Middle frontal gyrus (tissue), 1 donor: Measurements from ENCODE around the gene MMP17.
"Not testable (repeated sequence)": the region's sequence is repeated elsewhere in the genome, so short reads cannot be mapped to it uniquely, and the experiment has no call there.

Experiments used
- DNase-seq: peaks from one replicate; pipeline ENCODE4 v3.0.0-alpha.2; 2015; ENCODE audit warnings: low spot score; ENCODE audit errors: extremely low spot score

Gene MMP17

DNA sequence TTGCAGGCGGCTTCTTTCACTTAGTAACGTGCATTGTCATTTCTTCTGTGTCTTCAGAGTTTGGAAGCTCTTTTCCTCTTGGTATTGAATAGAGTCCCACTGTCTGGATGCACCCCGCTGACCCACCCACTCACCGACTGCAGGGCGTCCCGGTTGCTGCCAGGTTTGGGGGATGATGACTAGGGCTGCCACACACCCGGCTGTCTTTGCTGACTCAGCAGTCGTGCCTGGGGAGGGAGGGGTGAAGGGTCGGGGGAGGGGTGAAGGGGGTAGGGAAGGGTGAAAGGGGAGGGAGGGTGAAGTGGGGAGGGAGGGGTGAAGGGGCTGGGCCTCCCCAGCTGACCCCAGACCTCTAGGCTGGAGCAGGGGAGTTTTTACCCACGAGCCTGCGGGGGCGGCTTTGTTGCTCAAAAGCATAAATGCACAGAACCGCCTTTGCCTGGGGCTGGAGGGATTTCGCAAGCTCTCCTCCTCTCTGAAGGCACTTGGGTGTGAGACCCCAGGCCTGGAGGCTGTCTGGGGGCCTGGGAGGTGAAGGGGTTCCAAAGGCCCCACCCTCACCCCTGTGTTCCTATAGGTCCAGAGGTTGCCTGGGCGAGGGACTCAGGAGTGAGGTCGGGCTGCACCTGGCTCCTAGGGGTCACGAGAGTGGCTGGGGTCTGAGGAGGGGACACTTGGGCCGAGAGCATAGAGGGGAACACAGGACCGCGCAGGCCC, 35.0 kb downstream of the MMP17 start:
- DNase-seq = no peak

GRCh38 chr12:131863711-131864396, 35.7 kb downstream of the MMP17 start:
- no peak for DNase-seq

DNA sequence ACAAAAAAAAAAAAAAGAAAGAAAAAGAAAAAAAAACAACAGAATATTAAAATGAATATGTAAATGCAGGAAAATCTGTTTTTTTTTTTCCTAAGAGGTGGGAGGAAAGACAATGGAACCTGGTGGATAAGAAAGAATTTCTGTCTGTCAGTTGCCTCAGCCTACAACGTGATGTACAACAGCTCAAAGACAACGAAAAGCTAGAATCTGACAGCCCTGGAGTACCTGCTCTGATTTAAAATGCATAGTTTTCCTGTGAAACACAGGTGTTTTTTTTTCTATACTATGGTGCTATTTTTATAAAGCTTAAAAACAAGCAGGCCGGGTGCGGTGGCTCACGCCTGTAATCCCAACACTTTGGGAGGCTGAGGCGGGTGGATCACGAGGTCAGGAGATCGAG, 36.3 kb downstream of the MMP17 start:
- no peak for DNase-seq

DNA sequence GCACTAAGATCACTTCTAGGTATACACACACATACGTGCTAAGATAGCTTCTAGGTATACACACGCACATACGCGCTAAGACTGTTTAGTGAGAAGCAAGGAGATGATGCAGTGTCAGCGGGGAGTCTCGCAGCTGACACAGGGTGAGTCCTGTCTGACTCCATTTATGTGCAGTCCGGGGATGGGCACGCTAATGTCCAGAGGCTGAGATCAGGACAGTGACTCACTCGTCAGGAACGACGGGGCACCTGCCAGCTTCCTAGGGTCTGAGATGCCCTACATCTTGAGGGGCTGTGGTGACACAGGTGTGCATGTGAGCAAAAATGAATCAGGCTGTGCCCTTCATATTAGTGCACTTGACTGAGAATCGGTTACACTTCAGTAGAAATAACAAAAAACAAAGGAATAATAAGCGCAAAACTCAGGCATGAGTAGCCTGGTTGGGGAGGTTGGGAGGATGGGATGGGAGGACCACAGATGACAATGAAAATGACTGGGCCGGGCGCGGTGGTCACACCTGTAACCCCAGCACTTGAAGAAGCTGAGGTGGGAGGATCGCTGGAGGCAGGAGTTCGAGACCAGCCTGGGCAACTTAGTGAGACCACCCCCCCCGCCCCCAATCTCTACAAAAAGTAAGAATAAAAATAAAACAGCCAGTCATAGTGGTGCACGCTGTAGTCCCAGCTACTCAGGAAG, 37.1 kb downstream of the MMP17 start:
- no peak for DNase-seq

DNA sequence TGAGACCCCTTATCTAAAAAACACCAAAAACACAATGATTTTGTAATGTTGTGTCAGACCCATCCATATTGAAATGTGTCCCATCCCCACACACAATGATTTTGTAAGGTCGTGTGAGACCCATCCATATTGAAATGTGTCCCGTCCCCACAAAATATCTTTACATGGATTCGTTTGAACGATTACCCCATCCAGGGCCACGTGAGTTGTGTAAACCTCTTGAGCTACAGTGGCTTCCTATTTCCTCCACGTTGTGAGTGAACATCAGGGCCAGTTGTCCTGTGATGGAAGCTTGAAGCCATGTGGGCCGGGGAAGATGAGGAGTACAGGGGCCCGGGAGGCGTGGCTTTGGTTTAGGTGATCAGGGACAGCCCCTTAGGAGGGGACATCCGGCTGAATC, 39.3 kb downstream of the MMP17 start:
- no peak for DNase-seq

GRCh38 chr12:131867891-131868675, 39.9 kb downstream of the MMP17 start:
- DNase-seq = no peak

- DNase-seq = no peak
These were observed 41.8 kb downstream of the MMP17 start for GRCh38 chr12:131869871-131870418.

GRCh38 chr12:131871677-131872076, 43.5 kb downstream of the MMP17 start:
- no peak for DNase-seq

GRCh38 chr12:131872154-131873051, 44.2 kb downstream of the MMP17 start:
- no peak for DNase-seq

GRCh38 chr12:131873293-131873692, 45.1 kb downstream of the MMP17 start:
- no peak for DNase-seq

GRCh38 chr12:131874972-131875371, 46.8 kb downstream of the MMP17 start:
- not testable (repeated sequence) for DNase-seq

- DNase-seq = not testable (repeated sequence)
These were observed 49.0 kb downstream of the MMP17 start for GRCh38 chr12:131877216-131877615.

DNA sequence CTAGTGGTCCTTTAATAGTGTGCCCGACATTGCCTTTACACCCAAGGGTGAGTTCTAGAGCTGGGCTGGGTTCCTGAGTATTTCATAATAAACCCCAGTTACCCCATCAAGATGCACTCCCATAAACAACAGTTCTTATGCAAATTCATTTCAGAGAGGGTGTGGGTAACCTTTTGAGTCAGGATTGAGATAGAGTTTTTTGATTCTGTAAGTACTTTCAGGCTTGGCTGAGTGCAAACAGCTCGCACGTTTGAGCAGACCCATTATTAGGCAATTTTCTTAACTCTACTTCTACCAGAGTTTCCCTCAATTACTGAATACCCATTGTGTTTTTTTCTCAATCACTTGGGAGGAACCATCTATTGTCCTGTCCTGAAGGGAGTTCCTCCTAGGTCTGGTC, 50.2 kb downstream of the MMP17 start:
- DNase-seq = not testable (repeated sequence)

DNA sequence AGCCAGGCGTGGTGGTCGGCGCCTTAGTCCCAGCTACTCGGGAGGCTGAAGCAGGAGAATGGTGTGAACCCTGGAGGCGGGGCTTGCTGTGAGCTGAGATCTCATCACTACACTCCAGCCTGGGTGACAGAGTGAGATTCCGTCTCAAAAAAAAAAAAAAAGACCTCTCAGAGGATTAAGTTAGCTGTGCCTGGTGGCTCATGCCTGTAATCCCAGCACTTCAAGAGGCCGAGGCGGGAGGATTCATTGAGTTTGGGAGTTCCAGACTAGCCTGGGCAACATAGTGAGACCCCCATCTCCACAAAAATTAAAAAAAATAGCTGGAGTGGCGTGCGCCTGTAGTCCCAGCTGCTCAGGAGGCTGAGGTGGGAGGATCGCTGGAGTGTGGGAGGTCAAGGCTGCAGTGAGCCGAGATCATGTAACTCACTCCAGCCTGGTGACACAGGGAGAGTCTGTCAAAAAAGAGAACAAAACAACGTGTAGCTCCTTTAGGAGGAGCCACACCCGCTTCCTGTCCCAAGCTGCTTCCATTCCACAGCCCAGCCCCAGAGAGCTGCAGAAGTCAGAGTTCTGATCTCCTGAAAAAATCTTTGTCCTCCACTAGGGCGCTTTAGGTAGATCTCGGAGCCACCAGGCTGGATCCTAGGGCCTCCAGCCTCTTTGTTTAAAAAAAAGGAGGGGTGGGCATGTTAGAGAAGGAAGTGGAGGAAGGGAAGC, 54.8 kb downstream of the MMP17 start:
- DNase-seq = no peak

GRCh38 chr12:131883521-131883900, 55.3 kb downstream of the MMP17 start:
- no peak for DNase-seq

GRCh38 chr12:131885076-131885475, 56.9 kb downstream of the MMP17 start:
- DNase-seq = not testable (repeated sequence)

GRCh38 chr12:131885543-131886057, 57.4 kb downstream of the MMP17 start:
- DNase-seq = no peak

DNA sequence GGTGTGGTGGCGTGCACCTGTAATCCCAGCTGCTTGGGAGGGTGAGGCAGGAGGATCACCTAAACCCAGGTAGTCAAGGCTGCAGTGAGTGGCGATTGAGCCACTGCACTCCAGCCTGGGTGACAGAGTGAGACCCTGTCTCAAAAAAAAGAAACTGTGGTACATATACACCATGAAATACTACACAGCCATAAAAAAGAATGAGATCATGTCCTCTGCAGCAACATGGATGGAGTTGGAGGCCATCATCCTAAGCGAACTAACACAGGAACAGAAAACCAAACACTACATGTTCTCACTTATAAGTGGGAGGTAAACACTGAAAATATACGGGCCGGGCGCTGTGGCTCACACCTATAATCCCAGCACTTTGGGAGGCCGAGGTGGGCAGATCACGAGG, 63.5 kb downstream of the MMP17 start:
- not testable (repeated sequence) for DNase-seq
